HG03460 (cell line): ENCODE results near the gene HOXD9.

ENCODE experiments used
- ATAC-seq: cut with Tn5 transposase; IDR thresholded peaks from one replicate; pipeline ENCODE4 v1.9.1; 2021; ENCODE audit not compliant: unreplicated experiment

HOXD9 gene

GRCh38 chr2:176164611-176165369 lies 42.3 kb downstream of the HOXD9 start:
- ATAC-seq = no peak

GRCh38 chr2:176165370-176166050 lies 43.0 kb downstream of the HOXD9 start:
- no peak for ATAC-seq

- ATAC-seq = no peak
Measured at GRCh38 chr2:176166272-176166671, 43.8 kb downstream of the HOXD9 start.

- no peak for ATAC-seq
Measured at GRCh38 chr2:176167398-176167797, 44.9 kb downstream of the HOXD9 start.

GRCh38 chr2:176169181-176169580 lies 46.7 kb downstream of the HOXD9 start:
- ATAC-seq = no peak

- no peak for ATAC-seq
Measured at GRCh38 chr2:176169711-176170110, 47.2 kb downstream of the HOXD9 start.

GRCh38 chr2:176170602-176171305 lies 48.2 kb downstream of the HOXD9 start:
- ATAC-seq = no peak

- no peak for ATAC-seq
Measured at GRCh38 chr2:176171351-176172006, 49.0 kb downstream of the HOXD9 start.

GRCh38 chr2:176172007-176172894 lies 49.7 kb downstream of the HOXD9 start:
- no peak for ATAC-seq

GRCh38 chr2:176172895-176173566 lies 50.5 kb downstream of the HOXD9 start:
- no peak for ATAC-seq

GRCh38 chr2:176173567-176174381 lies 51.3 kb downstream of the HOXD9 start:
- ATAC-seq = no peak

GRCh38 chr2:176174382-176174823 lies 51.9 kb downstream of the HOXD9 start:
- ATAC-seq = no peak
